HEK293 (cell line): ENCODE measurements around the gene FOXRED2.
A peak's percentile ranks its signal among the peaks of the same experiment; 100 is the strongest.

ENCODE experiments used
- CTCF ChIA-PET: fragments of 350-600 bp; formaldehyde crosslinking; extraction: SDS; loops from one replicate; lab custom pipeline; 2021; ENCODE audit warnings: antibody characterized with exemption; lab: Yijun Ruan, JAX
- POLR2A ChIA-PET: fragments of 300-600 bp; formaldehyde crosslinking; extraction: SDS; loops from one replicate; lab custom pipeline; 2020; ENCODE audit warnings: antibody characterized with exemption, inconsistent platforms; lab: Yijun Ruan, JAX
- H3K27ac ChIP-seq: fragments of 200-500 bp; sonication (Bioruptor generic); 2 replicates; pipeline ENCODE4 v1.5.1; 2014; ENCODE audit warnings: low read depth, low read length, control low read depth, inconsistent platforms; ENCODE audit errors: extremely low read depth
- H3K36me3 ChIP-seq, 2 experiments: fragments of 200-500 bp in 1 of 2; sonication (Bioruptor generic) in 1 of 2; 1 replicate in 1 of 2; 2 replicates in 1 of 2; pipeline ENCODE4 v1.5.1; 2014 to 2017; ENCODE audit warnings: inconsistent platforms in 2 of 2, low read length in 2 of 2; ENCODE audit not compliant: control insufficient read depth in 2 of 2, insufficient read depth in 1 of 2
- H3K4me1 ChIP-seq: fragments of 200-500 bp; sonication (Bioruptor generic); 2 replicates; pipeline ENCODE4 v1.5.1; 2014; ENCODE audit warnings: mild to moderate bottlenecking, low read length, inconsistent platforms; ENCODE audit not compliant: control insufficient read depth, insufficient read depth
- H3K4me3 ChIP-seq: 2 replicates; pipeline ENCODE4 v1.5.1; 2011; ENCODE audit warnings: low read depth, mild to moderate bottlenecking, control low read depth, low read length, moderate library complexity
- H3K9me3 ChIP-seq: fragments of 200-500 bp; sonication (Bioruptor generic); 2 replicates; pipeline ENCODE4 v1.5.1; 2014; ENCODE audit warnings: low read depth, low read length, inconsistent platforms; ENCODE audit not compliant: control insufficient read depth, insufficient read depth
- BCL11A ChIP-seq: fragments of 450-650 bp; formaldehyde crosslinking; IDR thresholded peaks from 2 replicates; pipeline ENCODE4 v1.5.1; 2016; ENCODE audit warnings: low read depth, missing biosample characterization, missing genetic modification characterization
- KLF17 ChIP-seq: fragments of 450-650 bp; formaldehyde crosslinking; IDR thresholded peaks from 2 replicates; pipeline ENCODE4 v1.5.1; 2016; ENCODE audit warnings: missing biosample characterization, missing genetic modification characterization
- KLF9 ChIP-seq: fragments of 450-650 bp; formaldehyde crosslinking; IDR thresholded peaks from 2 replicates; pipeline ENCODE4 v1.5.1; 2016; ENCODE audit warnings: missing biosample characterization, missing genetic modification characterization, low read depth
- PRDM10 ChIP-seq: fragments of 450-650 bp; formaldehyde crosslinking; IDR thresholded peaks from 2 replicates; pipeline ENCODE4 v1.5.1; 2016; ENCODE audit warnings: missing biosample characterization, missing genetic modification characterization
- ZBTB6 ChIP-seq: fragments of 450-650 bp; formaldehyde crosslinking; IDR thresholded peaks from 2 replicates; pipeline ENCODE4 v1.5.1; 2017; ENCODE audit warnings: missing biosample characterization, missing genetic modification characterization
- ZEB2 ChIP-seq: fragments of 450-650 bp; formaldehyde crosslinking; IDR thresholded peaks from 2 replicates; pipeline ENCODE4 v1.5.1; 2016; ENCODE audit warnings: missing biosample characterization, missing genetic modification characterization
- ZNF391 ChIP-seq: fragments of 450-650 bp; formaldehyde crosslinking; IDR thresholded peaks from 2 replicates; pipeline ENCODE4 v1.5.1; 2016; ENCODE audit warnings: low read depth, missing biosample characterization, missing genetic modification characterization, borderline replicate concordance
- ZNF394 ChIP-seq: fragments of 450-650 bp; formaldehyde crosslinking; IDR thresholded peaks from 2 replicates; pipeline ENCODE4 v1.5.1; 2016; ENCODE audit warnings: missing biosample characterization, missing genetic modification characterization, mild to moderate bottlenecking, moderate library complexity, borderline replicate concordance
- ZNF585B ChIP-seq: fragments of 450-650 bp; formaldehyde crosslinking; IDR thresholded peaks from 2 replicates; pipeline ENCODE4 v1.5.1; 2016; ENCODE audit warnings: missing biosample characterization, missing genetic modification characterization
- ZNF677 ChIP-seq: fragments of 450-650 bp; IDR thresholded peaks from 2 replicates; pipeline ENCODE4 v1.5.0; 2018; ENCODE audit warnings: missing biosample characterization, mild to moderate bottlenecking, missing genetic modification characterization, moderate library complexity
- ZNF692 ChIP-seq: fragments of 450-650 bp; formaldehyde crosslinking; IDR thresholded peaks from 2 replicates; pipeline ENCODE4 v1.5.1; 2016; ENCODE audit warnings: missing biosample characterization, missing genetic modification characterization
- ZNF701 ChIP-seq: fragments of 450-650 bp; formaldehyde crosslinking; IDR thresholded peaks from 2 replicates; pipeline ENCODE4 v1.5.1; 2016; ENCODE audit warnings: missing biosample characterization, missing genetic modification characterization
- ZNF704 ChIP-seq: fragments of 450-650 bp; formaldehyde crosslinking; IDR thresholded peaks from 2 replicates; pipeline ENCODE4 v1.5.1; 2016; ENCODE audit warnings: missing biosample characterization, missing genetic modification characterization
- ZNF791 ChIP-seq: fragments of 450-650 bp; formaldehyde crosslinking; IDR thresholded peaks from 2 replicates; pipeline ENCODE4 v1.5.1; 2016; ENCODE audit warnings: missing biosample characterization, missing genetic modification characterization

The FOXRED2 gene

GRCh38 chr22:36480941-36481392, 25.9 kb downstream of the FOXRED2 start (continued):
- TF ChIP-seq ZNF394 (tag by site-specific recombination) (peak; percentile 46; the same call in 1 of the 2 replicates), KLF9 (tag by site-specific recombination) (no peak)

- TF ChIP-seq PRDM10: 0 out of 2 replicates have a peak, but pooled peaks have one; percentile 64
- no peak for TF ChIP-seq ZNF692 (tag by site-specific recombination)
- POLR2A ChIA-PET: interaction anchor here (0.7 kb wide), 1 partner anchor 364 kb away, joined by 4 read pairs; no protein-coding TSS in a partner anchor
- Histone ChIP-seq H3K36me3 (peaks cover 35 to 63% of the 10 kb centered on the region in 2 experiments), H3K27ac (no peak overlapping the region), H3K4me3 (no peak overlapping the region), H3K9me3 (no peaks in the 10 kb centered on the region), H3K4me1 (no peaks in the 10 kb centered on the region; the same call in 1 of the 2 replicates)
- CTCF ChIA-PET: interaction anchor here (1.2 to 2.0 kb wide), 2 partner anchors 8 to 193 kb away, joined by 3 to 16 read pairs; no protein-coding TSS in a partner anchor
Observed at GRCh38 chr22:36478966-36479365, 27.9 kb downstream of the FOXRED2 start.

- peaks cover 52 to 92% of the 10 kb centered on the region in 2 experiments for H3K36me3 ChIP-seq
- H3K4me3 ChIP-seq: no peak overlapping the region
- TF ChIP-seq BCL11A (tag by site-specific recombination): no peak
- no peak for TF ChIP-seq ZNF391 (tag by site-specific recombination)
- TF ChIP-seq ZNF704 (tag by site-specific recombination): no peak
- TF ChIP-seq ZEB2 (tag by site-specific recombination): no peak
- TF ChIP-seq ZBTB6 (tag by site-specific recombination): no peak
- TF ChIP-seq ZNF701: no peak
- no peak for TF ChIP-seq ZNF791
- TF ChIP-seq ZNF585B (tag by site-specific recombination): no peak
- no peak for TF ChIP-seq KLF17 (tag by site-specific recombination)
- TF ChIP-seq ZNF677 (tag by site-specific recombination): no peak
- ChIA-PET CTCF (interaction anchor here (0.7 to 1.6 kb wide), 3 partner anchors 14 to 175 kb away, joined by 3 to 5 read pairs (median 5); no protein-coding TSS in a partner anchor), POLR2A (interaction anchor here (1.0 to 2.8 kb wide), 2 partner anchors 52 to 88 kb away, joined by 3 to 8 read pairs; partner anchors contain the start of gene MYH9)
- no peaks in the 10 kb centered on the region for H3K9me3 ChIP-seq
- no peaks in the 10 kb centered on the region for H3K4me1 ChIP-seq
- H3K27ac ChIP-seq: no peak overlapping the region
Observed at GRCh38 chr22:36475341-36475740, 31.5 kb downstream of the FOXRED2 start.
